Stimulated activated CD8-positive, alpha-beta memory T cell treated with anti-CD3 and anti-CD28 coated beads, Interleukin-4, amount 100 ng/mL, for 24 hours (primary cell): ENCODE results near the gene MAGI1.

Source experiments
- DNase-seq: peaks from one replicate; pipeline ENCODE4 v3.0.0-alpha.2; 2020; ENCODE audit warnings: low read depth

Gene MAGI1

DNA sequence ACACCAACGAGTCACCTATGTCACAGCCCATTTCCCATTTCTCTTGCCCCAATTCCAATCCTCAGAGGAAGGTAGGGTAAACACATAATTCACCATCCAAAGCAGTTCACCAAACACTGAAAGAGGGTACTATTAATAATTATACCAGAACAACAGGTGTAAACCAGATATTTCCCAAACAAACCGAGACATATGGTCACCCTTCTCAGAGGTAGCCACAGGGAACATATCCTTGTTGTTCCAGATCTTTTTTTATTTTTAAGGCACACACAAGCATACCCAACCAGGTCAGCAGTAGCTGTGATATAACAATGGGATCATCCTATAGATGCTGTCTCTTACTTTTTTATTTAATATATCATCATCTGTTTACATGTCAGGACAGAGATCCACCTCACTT is 24.7 kb downstream of the MAGI1 start:
- no peak for DNase-seq

GRCh38 chr3:66012711-66013110 is 26.0 kb downstream of the MAGI1 start:
- no peak for DNase-seq

DNA sequence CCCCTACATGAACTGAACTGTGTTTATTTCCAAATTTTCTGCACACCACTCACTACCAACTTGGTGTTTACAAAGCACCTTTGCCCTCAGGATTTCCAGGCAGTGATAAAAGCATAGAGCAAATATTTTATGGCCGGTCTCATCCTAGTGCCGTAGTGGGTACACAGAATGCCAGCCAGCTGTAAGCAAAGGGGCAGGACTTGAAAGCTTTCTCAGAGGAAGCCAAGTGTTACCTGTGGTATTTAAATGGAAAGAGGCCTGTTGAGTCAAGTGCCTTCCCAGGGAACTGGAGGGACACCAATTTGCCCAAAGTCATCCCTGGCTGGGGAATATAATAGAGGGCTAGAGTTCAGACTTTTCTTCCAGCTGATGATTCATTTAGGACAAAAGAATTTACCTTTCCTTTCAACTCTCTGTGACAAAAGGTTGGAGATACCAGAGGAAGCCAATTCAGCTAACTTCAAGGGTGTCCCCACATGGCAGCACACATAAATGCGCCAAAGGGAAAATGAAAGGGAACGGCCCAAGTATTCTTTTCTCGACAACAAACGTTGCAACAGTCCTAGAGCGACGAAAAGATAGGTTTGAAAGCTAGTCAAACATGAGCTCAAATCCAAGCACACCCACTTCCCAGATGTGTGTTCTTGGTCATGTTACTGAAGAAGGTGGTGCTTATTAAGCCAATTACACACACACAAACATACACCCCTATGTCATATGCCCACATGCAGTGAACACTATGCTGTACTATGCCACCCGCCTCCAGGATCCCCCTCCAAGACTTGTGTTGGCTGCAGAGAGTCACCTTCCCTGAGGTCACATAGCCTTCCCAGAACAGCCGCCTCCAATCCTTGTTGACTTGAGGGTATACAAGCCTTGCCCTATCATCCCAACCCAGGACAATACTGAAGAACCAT is 27.7 kb downstream of the MAGI1 start:
- no peak for DNase-seq

GRCh38 chr3:66010348-66010738 is 28.4 kb downstream of the MAGI1 start:
- no peak for DNase-seq

DNA sequence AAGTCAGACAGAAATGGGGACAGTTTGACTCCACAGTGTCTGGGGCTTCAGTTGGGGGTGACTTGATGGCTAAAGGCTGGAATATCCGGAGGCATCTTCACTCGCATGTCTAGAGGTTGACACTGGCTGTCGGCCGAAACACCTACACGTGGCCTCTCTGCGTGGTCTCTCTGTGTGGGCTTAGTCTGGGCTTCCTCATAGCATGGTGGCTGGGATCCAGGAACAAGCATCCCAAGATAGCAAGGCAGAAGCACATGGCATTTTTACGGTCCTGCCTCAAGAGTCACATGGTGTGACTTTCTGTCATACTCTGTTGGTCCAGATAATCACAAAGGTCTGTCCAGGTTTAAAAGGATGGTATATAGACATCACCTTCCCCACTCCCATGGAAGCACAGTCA is 34.5 kb downstream of the MAGI1 start:
- no peak for DNase-seq

- DNase-seq = no peak
Observed at GRCh38 chr3:66001626-66002025, 37.1 kb downstream of the MAGI1 start.

- no peak for DNase-seq
Observed at GRCh38 chr3:66000506-66000905, 38.2 kb downstream of the MAGI1 start.

DNA sequence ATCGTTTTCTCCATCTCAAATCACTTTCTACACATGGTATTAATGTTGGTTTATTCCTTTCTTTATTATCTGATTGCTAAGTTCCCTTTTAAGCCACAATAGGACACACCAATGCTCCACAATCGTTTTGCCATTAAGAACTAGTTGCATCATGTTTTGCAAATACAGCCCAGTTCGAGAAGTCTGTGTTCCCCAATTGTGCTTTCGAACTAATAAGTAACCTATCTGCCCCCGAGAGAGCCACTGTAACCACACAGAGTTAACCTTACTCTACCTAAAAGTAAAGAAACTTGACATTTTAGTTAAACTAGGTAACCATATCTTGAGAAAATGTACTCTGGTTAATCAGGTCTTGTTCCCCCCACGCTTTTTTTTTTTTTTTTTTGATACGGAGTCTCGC is 39.1 kb downstream of the MAGI1 start:
- no peak for DNase-seq

DNA sequence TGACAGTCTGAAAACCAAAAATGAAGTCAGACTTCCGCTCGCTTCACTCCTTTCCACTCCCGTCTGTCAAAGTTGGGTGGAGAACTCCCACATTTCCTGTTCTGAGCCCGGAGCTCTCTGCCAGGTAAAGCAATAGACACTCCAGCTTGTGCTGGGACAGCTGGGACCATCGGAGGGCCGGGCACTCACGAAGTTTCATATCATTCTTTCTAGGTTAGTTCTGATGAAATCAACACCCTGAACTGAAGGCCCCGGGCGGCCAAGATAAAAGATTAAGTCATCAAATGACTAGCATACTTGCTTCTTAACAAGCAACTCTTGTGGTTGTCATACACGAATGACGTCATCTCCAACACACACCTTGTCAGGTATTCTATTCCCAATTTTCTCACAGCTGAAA is 42.1 kb downstream of the MAGI1 start:
- DNase-seq = no peak

GRCh38 chr3:65995515-65995914 is 43.2 kb downstream of the MAGI1 start:
- no peak for DNase-seq

DNA sequence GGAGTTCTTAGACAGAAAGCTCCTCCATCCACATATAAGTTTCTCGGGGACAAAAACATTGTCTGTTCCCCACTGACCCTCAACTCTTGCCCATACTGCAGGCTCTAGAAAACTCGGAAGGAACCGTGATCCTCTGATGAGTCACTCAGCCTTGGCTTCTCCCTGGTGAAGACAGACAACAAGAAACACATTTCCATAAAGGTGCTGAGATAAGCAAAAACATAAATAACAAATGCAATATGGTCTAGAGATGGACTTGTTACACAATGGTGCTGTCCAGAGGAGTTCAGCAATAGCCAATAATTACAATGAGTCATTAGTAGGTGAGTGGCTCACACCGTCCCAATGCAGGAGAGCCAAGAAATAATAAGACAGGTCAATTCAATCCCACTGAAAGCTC is 43.7 kb downstream of the MAGI1 start:
- no peak for DNase-seq

GRCh38 chr3:65993134-65993900 is 45.4 kb downstream of the MAGI1 start:
- no peak for DNase-seq

GRCh38 chr3:65992106-65992505 is 46.6 kb downstream of the MAGI1 start:
- DNase-seq = no peak

DNA sequence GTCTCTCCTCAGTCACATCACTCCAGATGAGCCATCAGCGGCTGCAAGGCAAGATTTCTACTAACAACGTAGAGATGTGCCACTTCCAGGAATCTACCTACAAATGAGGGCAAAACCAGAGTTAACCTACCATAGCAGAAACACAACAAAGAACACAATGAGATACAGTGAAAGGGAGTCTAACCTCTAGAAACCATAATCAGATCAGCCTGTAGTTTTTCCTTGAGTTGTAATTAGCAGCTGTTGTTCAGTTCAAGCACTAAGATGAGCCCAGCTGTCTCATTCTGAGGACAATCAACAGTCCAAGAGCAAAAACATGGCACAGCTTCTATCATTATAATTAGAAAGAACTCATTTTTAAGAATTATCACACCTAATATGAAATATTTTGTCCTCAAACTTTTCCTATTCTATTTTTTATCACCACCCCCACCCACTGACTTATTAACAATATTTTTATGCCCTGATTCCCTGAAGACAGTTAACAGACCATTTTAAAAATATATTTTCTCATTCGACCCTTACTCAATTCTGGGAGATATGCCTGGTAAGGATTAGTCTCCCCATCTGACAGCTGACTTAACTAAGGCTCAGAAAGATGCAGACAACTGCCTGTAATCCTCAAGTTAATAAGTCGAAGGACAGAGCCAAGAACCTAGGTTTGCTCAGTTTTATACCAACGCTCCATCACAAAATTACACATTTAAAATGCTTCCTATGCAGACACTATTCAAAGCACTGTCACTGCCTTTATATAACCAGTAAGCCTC is 50.1 kb downstream of the MAGI1 start:
- no peak for DNase-seq

DNA sequence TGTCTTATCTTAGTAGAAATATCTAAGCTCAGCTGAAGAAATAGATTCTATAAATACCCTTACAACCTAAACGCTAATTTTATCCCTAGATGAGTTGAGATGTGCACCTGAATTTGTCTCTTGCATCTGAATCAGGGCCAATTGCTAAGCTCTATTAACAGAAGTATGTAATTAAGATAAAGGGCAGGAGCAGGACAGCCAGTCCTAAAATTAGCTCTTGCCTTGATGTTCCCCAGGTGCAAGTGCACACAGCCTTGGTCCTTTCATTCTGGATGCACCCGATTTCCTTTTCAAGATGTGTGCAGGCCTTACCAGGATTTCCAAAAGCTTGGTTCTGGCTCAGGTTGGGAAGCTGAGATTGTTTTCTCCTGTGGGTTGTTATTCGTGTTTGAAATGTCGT is 52.4 kb downstream of the MAGI1 start:
- no peak for DNase-seq

DNA sequence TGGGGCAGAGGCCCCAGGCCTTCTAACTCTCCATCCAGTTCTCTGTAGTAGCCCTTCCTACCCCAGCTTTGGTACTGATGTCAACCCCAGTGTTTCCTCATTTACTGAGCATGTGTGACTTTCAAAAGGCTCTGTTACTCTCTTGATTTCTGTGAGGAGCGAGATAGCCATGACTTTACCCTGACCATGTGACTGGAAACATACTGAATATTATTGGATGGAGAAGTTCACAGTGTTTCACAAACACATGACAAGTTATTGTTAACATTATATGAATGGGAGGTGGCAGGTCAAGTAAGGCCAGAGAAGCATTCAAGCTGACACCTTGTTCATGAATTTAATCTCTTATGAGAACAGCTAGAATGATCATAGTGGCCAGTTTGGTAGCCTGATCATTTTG is 53.7 kb downstream of the MAGI1 start:
- no peak for DNase-seq

GRCh38 chr3:65983100-65983499 is 55.6 kb downstream of the MAGI1 start:
- no peak for DNase-seq

- DNase-seq = no peak
Observed at GRCh38 chr3:65979731-65980130, 59.0 kb downstream of the MAGI1 start.

- DNase-seq = no peak
Observed at GRCh38 chr3:65979162-65979561, 59.6 kb downstream of the MAGI1 start.

- DNase-seq = no peak
Observed at GRCh38 chr3:65978116-65978515, 60.6 kb downstream of the MAGI1 start.

DNA sequence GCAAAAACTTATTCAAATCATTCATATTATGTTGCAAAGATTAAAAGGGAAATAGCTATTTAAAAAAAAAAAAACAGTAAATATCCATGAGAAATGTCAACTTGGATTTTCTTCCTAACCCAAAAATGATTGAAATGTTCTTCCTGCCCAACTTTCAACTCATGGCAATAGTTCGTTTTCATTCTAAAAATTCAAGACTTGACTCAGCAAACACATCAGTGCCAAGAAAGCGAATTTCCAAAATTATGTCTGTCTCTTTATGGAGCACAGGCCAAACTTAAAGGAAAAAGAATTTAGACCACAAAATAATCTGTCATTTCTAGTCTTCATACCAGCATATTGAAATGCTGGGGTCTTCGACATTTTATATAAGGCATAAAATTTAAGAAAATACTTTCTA is 63.7 kb downstream of the MAGI1 start:
- no peak for DNase-seq

- DNase-seq = no peak
Observed at GRCh38 chr3:65974509-65974908, 64.2 kb downstream of the MAGI1 start.

DNA sequence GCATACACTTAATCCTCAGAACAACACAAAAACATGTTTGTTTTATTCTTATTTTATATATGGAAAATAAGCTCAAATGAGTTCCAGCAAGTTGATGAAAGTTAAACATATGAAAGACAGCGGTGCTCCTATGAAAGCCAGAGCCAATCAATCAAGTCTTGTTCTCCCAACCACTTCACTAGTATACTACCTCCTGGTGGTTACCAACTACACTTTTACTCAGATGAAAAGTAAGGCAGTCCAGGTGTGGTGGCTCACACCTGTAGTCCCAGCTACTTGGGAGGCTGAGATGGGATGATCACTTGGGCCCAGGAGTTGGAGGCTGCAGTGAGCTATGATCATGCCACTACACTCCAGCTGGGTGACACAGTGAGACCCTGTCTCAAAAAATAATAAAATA is 66.0 kb downstream of the MAGI1 start:
- DNase-seq = no peak
